Neutrophil (primary cell): ENCODE results near the gene ERN2.

Experiments
- H3K27ac ChIP-seq: fragments of 200-600 bp; sonication (generic); 2 replicates; pipeline ENCODE4 v1.5.1; 2016; ENCODE audit warnings: mild to moderate bottlenecking, moderate library complexity
- H3K27me3 ChIP-seq: fragments of 200-600 bp; sonication (generic); 2 replicates; pipeline ENCODE4 v1.6.0; 2016; ENCODE audit warnings: mild to moderate bottlenecking
- H3K36me3 ChIP-seq: fragments of 200-600 bp; sonication (generic); 2 replicates; pipeline ENCODE4 v1.5.1; 2017
- H3K4me1 ChIP-seq, 2 experiments: fragments of 200-600 bp in 1 of 2; sonication (generic) in 1 of 2; 1 replicate in 1 of 2; 2 replicates in 1 of 2; pipeline versions ENCODE4 v1.5.1 to v1.6.1; 2013 to 2016; ENCODE audit warnings: low read depth in 1 of 2, low read length in 1 of 2, mild to moderate bottlenecking in 1 of 2, moderate library complexity in 1 of 2; ENCODE audit not compliant: control insufficient read depth in 1 of 2, insufficient read depth in 1 of 2
- H3K4me3 ChIP-seq, 2 experiments: fragments of 200-600 bp in 1 of 2; sonication (generic) in 1 of 2; 1 replicate in 1 of 2; 2 replicates in 1 of 2; pipeline ENCODE4 v1.5.1; 2013 to 2016; ENCODE audit warnings: low read depth in 1 of 2, low read length in 1 of 2, mild to moderate bottlenecking in 1 of 2, moderate library complexity in 1 of 2
- H3K9me3 ChIP-seq: fragments of 200-600 bp; sonication (generic); 2 replicates; pipeline ENCODE4 v1.5.1; 2016
- CTCF ChIP-seq: fragments of 200-600 bp; sonication (generic); IDR thresholded peaks from 2 replicates; pipeline ENCODE4 v1.5.1; 2016; ENCODE audit warnings: antibody characterized with exemption

The ERN2 gene

GRCh38 chr16:23640931-23641765 is 71.9 kb downstream of the ERN2 start, which contains the start of the genes DCTN5 and PALB2:
Gene DCTN5, plus strand, starts transcription at chr16:23641466. Its CDS starts 77 bp downstream, at chr16:23641543.
Gene PALB2, minus strand, starts transcription at chr16:23641310. Its CDS starts 153 bp downstream, at chr16:23641157.
- peaks cover 25 to 26% of the 10 kb centered on the region in 2 experiments for H3K4me1 ChIP-seq
- H3K27ac ChIP-seq: peak within 1 kb of the TSS; percentile 89
- H3K27me3 ChIP-seq: no peaks in the 10 kb centered on the region
- no peaks in the 10 kb centered on the region for H3K9me3 ChIP-seq
- H3K36me3 ChIP-seq: peaks cover 24% of the 10 kb centered on the region
- peak; percentile 33 for TF ChIP-seq CTCF
- peak within 1 kb of the TSS; percentile 87 to 96 for H3K4me3 ChIP-seq

- Histone ChIP-seq H3K27ac (peak overlapping the region; percentile 89), H3K27me3 (no peaks in the 10 kb centered on the region), H3K4me3 (peak overlapping the region; percentile 87 to 96), H3K36me3 (peaks cover 26% of the 10 kb centered on the region), H3K4me1 (peaks cover 25% of the 10 kb centered on the region in 2 experiments), H3K9me3 (no peaks in the 10 kb centered on the region)
- TF ChIP-seq CTCF: no peak
Measured at GRCh38 chr16:23640615-23640930, 72.4 kb downstream of the ERN2 start.
